HG02885 (cell line): ENCODE data around the gene DYNAP.

Experiments
- ATAC-seq: cut with Tn5 transposase; IDR thresholded peaks from one replicate; pipeline ENCODE4 v1.9.1; 2021; ENCODE audit warnings: mild to moderate bottlenecking; ENCODE audit not compliant: unreplicated experiment, poor library complexity

The DYNAP gene

GRCh38 chr18:54590945-54591344, at the start of gene DYNAP:
Gene DYNAP (plus strand): TSS chr18:54591245. CDS start chr18:54591283, 38 bp downstream.
- no peak for ATAC-seq

GRCh38 chr18:54551590-54551989, 39.5 kb upstream of the DYNAP start:
- no peak for ATAC-seq

GRCh38 chr18:54555286-54555685, 35.8 kb upstream of the DYNAP start:
- ATAC-seq = no peak

GRCh38 chr18:54555996-54556395, 35.0 kb upstream of the DYNAP start:
- no peak for ATAC-seq

- ATAC-seq = no peak
These were observed 33.1 kb upstream of the DYNAP start for GRCh38 chr18:54557958-54558357.

GRCh38 chr18:54558609-54559585, 32.1 kb upstream of the DYNAP start:
- ATAC-seq = no peak

- no peak for ATAC-seq
These were observed 29.3 kb upstream of the DYNAP start for GRCh38 chr18:54561706-54562267.

- no peak for ATAC-seq
These were observed 10.8 kb upstream of the DYNAP start for GRCh38 chr18:54580202-54580729.

- ATAC-seq = no peak
These were observed 7.0 kb upstream of the DYNAP start for GRCh38 chr18:54584065-54584464.

- no peak for ATAC-seq
These were observed 5.3 kb upstream of the DYNAP start for GRCh38 chr18:54585743-54586142.

GRCh38 chr18:54604211-54604610, 13.2 kb downstream of the DYNAP start:
- ATAC-seq = no peak

- no peak for ATAC-seq
These were observed 15.8 kb downstream of the DYNAP start for GRCh38 chr18:54606835-54607212.

GRCh38 chr18:54607213-54608027, 16.4 kb downstream of the DYNAP start:
- ATAC-seq = no peak

- no peak for ATAC-seq
These were observed 17.1 kb downstream of the DYNAP start for GRCh38 chr18:54608028-54608642.

GRCh38 chr18:54611816-54612215, 20.8 kb downstream of the DYNAP start:
- no peak for ATAC-seq

- ATAC-seq = no peak
These were observed 21.2 kb downstream of the DYNAP start for GRCh38 chr18:54612237-54612636.

GRCh38 chr18:54613174-54613573, 22.1 kb downstream of the DYNAP start:
- no peak for ATAC-seq

- peak; percentile 87 for ATAC-seq
These were observed 25.3 kb downstream of the DYNAP start for GRCh38 chr18:54616220-54616848.

- ATAC-seq = no peak
These were observed 31.0 kb downstream of the DYNAP start for GRCh38 chr18:54622084-54622483.

- ATAC-seq = no peak
These were observed 35.7 kb downstream of the DYNAP start for GRCh38 chr18:54626779-54627178.
